Fibroblast of lung (primary cell): Measurements from ENCODE around the gene CD164L2.

Source experiments
- EZH2 ChIP-seq: IDR thresholded peaks from 2 replicates; pipeline ENCODE4 v1.5.1; 2012; ENCODE audit warnings: low read length, control low read depth, mild to moderate bottlenecking; ENCODE audit errors: missing control alignments
- TF ChIP-seq, protein P1 (sequence below), 2 donors: IDR thresholded peaks in 1 of 2; conservative IDR thresholded peaks in 1 of 2; 1 replicate in 1 of 2; 2 replicates in 1 of 2; pipeline ENCODE4 v1.5.1; 2011 to 2012; ENCODE audit warnings: low read length in 2 of 2, control low read depth in 1 of 2, inconsistent platforms in 1 of 2, low read depth in 1 of 2, mild to moderate bottlenecking in 1 of 2

DNA sequence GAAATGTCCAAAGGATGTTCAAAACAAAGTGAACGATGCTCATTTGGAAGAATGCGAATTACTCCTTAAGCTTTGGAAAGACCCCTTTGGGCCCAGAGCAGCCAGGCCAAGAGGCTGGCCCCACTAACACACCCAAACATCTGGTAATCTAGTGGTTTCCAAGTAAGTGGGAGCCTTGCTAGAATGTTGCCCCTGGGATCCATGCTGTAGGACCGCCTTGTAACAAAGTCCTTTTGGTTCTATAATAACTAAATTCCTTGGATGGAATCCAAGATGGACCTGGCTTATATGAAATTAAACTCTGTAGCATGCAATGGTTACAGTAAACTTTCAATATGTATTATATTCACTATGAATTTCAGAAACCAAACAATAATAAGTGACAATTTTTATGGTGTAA is 34.6 kb upstream of the CD164L2 start:
- TF ChIP-seq, protein P1, sequence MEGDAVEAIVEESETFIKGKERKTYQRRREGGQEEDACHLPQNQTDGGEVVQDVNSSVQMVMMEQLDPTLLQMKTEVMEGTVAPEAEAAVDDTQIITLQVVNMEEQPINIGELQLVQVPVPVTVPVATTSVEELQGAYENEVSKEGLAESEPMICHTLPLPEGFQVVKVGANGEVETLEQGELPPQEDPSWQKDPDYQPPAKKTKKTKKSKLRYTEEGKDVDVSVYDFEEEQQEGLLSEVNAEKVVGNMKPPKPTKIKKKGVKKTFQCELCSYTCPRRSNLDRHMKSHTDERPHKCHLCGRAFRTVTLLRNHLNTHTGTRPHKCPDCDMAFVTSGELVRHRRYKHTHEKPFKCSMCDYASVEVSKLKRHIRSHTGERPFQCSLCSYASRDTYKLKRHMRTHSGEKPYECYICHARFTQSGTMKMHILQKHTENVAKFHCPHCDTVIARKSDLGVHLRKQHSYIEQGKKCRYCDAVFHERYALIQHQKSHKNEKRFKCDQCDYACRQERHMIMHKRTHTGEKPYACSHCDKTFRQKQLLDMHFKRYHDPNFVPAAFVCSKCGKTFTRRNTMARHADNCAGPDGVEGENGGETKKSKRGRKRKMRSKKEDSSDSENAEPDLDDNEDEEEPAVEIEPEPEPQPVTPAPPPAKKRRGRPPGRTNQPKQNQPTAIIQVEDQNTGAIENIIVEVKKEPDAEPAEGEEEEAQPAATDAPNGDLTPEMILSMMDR (conservative IDR thresholded peaks at IDR 0.05 in 1 of 2, IDR thresholded peaks at IDR 0.05 in 1 of 2; ENCODE audit: low read depth in 1 of 2, low read length in 2 of 2), result no peak
- no peak for TF ChIP-seq EZH2
